Stimulated activated CD8-positive, alpha-beta memory T cell treated with anti-CD3 and anti-CD28 coated beads, Interleukin-12 subunit alpha, Interleukin-12 subunit beta, amount 100 ng/mL, for 1 hour (primary cell): ENCODE data around the gene LTF.

Source experiments
- DNase-seq: peaks from one replicate; pipeline ENCODE4 v3.0.0-alpha.2; 2020; ENCODE audit warnings: low read depth

Gene LTF

DNA sequence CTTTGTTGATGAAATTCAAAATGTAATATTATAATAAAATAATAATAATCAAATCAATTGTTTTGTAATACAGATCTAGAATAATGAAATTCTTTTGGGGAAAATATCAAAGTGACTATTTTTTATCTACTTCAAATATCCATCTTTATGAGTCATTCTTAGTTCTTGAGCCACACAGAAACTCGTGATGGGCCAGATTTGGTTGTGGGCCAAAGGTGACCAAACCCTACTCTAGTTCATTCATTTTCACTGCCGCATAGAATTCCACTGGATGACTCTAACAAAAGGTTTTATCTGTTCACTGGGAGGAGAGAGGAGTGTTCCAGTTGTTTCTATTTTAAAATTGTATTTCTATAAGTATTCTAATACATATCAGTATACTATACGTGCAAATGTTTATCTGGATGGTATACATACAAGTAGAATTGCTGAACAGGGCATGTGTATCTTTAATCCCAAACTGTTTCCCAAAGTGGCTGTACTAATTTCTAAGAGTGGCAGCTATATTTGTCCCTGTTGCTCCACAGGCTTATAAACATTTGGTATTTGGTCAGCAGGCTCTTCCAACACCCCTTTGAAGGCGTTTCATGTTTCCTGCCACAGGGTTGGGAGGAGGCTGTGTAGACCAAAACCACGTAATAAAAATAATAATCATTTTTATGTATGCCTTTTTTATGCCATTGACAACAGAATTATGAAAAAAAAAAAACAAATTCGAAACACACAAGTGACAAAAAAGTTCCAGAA lies 25.8 kb upstream of the LTF start:
- DNase-seq: no peak

DNA sequence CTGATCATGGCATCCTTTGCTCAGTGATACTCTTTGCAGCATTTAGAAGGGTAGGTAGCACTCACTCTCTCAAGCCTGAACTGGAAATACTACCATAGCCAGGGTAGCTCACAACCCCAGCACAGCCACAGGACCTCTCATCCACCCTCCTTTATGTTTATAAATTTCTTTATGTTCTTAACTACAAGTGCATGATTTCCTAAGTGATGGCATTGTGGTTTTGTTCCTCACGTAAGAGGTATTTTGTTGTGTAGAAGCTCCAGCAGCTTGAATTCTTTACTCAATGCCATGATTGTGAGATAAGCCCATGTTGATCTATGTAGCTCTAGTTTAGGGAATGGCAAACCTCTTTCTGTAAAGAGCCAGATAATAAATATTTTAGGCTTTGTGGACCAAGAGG lies 25.2 kb upstream of the LTF start:
- DNase-seq: no peak

DNA sequence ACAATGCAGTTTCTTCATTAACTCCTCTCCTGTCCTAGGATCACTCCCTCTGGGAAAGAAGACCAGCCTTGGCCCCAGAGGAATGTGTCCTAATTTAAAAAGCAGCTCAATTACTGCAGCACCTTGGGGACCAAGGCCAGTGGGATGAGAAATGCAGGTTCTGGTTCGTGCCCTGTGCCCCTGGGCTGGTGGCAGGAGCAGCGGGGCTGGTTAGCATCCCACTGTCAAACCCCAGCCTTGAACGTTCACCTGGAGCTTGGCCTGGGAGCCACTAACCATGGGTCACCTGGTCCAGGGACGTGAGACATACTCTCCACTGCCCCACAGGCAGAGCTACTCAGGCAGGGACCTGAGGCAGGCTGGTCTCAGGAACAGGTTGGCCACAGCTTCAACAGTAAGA lies 24.7 kb upstream of the LTF start:
- no peak for DNase-seq

DNA sequence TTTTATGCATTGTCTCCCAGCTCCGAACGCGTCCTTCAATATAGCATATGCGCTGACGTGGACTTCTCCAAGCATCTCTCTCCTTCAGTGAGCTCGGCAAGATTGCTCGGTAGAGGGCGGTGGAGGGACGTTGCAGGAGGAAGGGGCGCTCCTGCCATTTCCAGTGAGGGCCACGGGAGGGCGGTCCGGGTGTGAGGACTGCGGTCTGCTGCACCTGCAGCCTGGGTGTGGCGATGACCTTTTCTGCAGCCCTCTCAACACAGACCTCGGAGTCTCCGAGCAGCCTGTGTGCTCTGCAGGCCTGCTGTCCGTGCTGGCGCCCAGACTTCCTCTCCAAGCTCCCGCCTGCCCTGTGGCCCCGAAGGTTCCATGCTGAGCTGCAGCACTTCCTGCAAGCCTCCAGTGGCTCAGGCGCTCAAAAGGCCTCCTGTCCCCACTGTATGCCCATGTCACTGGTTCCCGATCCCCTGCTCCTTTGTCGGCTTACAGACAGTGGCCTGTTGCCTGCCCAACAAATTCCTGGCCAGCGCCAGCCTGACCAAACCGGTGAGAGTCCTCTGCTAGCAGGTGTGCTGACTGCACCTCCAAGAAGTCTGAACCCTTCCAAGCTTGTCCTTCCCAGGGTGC lies 24.1 kb upstream of the LTF start:
- DNase-seq: peak; percentile 88

DNA sequence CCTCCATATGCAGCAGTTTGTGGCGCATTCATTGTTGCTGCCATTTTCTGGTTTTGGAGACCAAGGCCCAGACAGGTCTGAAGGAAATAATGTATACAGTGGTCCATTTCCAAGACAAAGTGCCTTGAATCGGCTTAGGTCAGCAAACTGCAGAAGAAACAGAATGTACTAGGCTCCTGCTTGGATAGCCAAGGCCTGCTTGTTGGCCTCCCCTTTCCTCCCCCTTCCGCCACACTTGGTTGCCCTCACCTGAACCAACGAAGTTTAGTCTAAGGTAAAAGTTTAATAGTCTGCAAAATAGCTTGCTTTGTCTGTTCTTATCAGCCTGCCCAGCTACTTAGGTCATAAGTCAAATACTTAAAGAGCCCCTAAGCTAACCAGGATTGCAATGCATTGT lies 21.1 kb upstream of the LTF start:
- no peak for DNase-seq

DNA sequence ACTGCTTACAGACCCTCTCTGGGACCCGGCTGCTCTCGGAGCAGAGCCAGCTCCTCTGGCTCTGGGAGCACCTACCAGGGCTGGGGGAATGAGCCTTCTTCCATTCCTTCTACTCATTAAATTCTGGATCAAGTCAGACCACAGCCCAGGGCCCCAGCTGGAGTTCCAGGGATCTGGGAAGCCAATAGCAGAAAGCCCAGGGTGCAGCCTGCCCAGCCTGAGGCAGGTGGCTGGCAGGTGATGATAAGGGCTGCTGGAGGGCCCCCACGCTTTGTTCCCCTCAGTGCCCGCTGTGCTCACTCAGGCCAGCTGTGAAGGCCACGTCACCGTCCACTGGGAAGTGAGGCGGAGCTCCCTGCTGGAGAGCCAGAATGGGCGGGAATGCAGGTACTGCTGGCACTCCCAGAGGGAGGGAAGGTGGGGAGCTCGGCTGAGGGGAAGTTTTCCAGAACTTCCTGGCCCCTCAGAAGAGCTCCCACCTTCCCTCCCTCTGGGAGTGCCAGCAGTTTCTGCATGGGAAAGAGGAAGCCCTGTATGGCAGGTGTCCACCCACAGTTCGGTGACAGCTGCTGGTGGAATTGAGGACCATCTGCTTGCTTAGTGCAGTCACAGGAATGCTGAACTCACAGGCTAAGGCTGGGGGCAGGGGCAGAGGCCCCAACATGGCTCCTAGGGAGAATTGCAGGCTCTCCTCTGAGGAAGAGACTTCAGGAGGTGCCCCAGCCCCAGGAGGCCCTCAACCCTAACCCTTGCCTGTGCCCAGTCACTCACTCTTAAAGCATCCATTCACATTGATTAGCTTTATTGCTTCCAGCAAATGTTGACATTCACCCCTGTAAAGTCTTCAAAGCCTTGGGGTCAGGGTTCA lies 20.4 kb upstream of the LTF start:
- DNase-seq: no peak

DNA sequence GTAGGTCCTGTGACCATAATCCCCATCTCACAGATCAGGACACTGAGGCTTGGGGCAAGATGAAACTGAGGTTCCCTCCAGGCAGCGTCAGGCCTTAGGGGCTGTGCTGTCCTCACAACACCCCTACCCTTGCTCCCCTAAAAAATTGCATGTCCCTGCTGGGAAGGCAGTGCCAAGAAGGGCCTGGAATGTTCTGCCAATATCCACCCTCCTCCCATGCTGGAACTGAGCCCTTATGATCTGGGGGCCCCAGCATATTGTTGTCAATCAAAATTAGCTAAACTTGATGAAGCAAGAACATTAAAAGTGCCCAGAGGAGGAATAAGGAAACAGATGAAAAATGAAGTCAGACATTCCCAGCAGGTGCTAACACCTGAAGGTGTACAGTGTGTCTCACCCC lies 19.7 kb upstream of the LTF start:
- DNase-seq: no peak

DNA sequence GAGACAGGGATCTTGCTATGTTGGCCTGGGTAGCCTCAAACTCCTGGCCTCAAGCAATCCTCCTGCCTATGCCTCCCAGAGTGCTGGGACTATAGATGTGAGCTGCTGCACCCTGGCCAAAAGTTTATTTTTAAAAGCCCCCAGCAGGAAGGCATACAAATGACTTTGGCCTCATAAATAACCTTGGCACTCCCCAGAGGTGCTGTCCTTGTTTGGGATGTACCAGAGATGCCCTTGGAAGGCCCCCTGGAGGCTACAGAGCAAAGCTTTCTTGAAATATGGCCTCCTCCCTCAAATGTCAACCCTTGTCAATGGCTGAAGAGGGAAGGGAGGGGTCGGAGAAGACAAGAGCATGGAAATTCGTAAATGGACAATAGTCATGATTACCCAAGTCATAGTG lies 19.1 kb upstream of the LTF start:
- DNase-seq: no peak

DNA sequence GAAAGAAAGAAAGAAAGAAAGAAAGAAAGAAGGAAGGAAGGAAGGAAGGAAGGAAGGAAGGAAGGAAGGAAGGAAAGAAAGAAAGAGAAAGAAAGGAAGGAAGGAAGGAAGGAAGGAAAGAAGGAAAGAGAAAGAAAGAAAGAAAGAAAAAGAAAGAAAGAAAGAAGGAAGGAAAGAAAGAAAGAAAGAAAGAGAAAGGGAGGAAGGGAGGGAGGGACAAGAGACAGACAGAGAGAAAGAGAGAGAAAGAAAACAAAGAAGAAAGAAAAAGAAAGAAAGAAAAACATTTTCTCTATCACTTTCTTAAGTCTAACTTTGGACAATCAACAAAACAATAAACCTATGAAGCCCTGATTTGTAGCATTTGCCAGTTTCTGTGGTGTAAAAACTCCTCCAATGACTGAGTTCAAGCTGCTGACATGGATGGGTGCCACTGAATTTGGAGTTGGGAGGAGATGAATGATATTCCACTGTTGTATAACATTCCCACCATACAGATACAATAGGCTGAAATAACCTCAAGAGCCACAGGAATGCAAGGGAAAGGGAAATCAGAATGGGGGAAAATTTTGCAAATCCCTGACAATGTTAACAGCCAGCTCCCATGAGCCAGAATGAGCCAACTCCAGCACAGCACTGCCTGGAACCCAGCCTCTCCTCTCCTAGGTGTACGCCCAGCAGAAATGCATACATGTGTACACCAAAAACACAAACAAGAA lies 18.1 kb upstream of the LTF start:
- DNase-seq: no peak

DNA sequence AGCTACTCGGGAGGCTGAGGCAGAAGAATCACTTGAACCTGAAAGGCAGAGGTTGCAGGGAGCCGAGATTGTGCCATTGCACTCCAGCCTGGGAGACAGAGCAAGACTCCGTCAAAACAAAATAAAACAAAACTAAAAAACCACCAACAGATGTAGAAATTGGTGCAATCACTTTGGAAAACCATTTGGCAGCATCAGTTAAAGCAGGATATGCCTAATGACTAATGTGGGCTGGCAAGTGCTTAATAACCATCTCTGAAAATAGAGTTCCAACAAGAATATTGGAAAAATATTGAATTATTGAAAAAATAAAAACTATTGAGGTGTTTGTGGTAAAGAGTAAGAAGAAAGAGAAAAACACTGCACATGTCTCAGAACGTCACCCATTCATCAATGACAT lies 16.9 kb upstream of the LTF start:
- DNase-seq: no peak

DNA sequence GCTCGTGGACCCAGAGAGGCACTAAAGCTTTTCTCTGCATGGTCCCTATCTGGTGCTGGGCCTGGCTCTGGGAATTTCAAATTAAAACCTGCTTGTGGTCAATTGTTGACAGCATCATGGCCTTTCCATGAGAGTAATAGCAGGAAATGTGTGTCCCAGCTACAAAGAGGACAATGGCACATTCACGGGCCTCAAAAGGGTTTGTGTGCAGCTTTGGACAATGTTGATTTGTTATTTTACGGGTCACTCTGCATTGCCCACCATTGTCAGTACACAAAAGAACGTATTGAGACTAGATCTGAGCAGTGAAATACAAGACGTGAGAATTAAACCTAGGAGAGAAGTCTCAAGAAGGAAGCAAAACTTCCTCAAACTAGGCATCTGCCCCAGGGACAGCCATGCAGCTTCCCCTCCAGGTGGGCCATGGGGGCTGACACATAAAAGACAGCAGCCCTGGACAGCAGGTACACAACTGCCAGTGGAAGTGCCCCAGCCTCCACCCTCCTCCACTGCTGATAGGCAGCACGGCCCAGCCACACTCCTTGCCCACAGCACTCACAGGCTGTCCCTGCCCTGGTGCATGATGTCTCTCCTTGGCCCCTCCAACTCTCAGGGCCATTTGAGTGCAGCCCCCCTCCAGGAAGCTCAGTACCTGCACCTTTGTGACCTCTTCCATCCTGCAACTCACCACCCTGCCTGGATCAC lies 15.9 kb upstream of the LTF start:
- no peak for DNase-seq

DNA sequence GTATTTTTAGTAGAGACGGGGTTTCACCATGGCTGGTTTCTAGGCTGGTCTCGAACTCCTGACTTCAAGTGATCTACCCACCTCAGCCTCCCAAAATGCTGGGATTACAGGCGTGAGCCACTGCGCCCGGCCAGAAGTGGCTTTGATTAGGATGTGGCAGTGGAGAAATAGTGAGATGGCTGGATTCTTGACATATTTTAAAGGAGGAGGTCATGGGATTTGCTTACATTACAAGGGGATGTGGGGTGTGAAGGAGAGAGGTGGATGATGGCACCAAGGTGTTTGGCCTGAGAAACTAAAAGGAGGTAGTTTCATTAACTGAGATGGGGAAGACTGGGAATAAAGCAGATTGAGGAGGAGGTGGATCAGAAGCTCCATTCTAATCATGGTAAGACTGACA lies 15.0 kb upstream of the LTF start:
- DNase-seq: no peak

DNA sequence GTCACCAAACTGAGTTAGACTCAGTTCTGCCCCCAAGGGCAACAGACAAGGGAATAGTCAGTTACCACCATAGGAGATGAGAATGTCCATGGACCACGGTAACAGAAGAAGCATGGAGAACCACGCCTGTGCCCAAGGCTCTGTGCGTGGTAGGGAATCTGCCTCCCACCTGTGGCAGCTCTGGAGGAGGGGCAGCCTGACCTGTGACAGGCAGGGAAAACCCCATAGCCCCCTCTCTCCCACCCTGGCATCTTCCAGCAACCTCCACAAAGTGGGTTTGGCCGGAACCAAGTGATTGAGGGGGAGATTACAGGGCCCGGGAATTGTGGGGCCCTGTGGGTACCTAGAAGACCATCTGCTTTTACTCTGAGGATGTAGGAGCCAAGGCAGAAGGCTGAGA lies 14.3 kb upstream of the LTF start:
- no peak for DNase-seq

DNA sequence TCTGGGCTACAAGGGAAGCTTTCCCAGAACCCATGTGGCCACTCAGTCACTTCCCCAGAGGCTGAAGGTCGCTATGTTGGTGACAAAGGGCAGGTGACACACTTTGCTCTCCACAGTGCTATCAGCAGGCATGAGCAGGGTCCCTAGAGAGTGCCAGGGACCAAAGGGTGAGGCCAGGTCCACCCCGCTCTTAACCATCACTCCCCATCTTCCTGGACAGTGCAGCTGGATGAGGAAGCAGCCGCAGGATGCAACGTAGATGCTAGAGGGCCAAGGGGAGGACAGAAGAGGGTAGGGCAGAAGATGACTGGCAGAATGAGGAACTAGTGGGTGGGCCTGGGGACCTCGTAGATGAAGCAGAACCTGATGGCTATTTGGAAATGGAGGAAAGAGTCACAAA lies 13.6 kb upstream of the LTF start:
- DNase-seq: no peak

DNA sequence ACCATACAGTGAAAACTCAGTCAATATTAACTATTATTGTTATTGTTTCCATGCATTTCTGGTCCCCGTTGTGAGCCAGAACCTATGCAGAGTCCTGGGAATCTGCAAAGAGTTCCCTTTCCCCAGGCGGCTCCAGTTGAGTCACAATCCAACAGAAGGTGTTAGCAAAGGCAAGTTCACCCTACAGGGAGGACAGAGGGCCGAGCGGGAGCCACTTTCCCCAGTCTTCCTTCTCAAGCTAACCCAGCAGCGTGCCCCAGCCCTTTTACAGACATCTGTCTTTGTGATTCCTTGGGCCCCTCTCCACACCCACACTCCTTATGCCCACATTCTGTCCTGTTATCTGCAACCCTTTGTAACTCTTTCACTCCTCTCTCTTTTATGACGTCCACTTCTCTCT lies 13.1 kb upstream of the LTF start:
- DNase-seq: no peak

DNA sequence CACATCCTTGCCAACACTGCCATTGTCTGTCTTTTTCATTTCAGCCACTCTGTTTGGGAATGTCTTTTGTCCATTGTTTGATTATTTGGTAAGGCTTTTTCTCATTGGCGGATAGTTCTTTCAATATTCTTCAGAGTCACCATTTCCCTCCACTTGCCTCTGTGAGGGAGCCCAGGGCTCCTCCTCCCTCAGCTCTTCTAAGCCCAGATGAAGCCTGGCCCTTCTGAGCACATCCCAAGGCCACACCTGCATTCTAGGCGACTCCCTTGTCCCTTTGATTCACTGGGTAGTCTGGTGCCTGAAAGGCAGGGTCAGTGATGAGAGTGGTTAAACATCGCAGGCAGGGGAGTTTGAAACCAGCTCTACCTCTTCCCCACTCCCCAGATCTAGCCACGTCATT lies 12.4 kb upstream of the LTF start:
- no peak for DNase-seq

DNA sequence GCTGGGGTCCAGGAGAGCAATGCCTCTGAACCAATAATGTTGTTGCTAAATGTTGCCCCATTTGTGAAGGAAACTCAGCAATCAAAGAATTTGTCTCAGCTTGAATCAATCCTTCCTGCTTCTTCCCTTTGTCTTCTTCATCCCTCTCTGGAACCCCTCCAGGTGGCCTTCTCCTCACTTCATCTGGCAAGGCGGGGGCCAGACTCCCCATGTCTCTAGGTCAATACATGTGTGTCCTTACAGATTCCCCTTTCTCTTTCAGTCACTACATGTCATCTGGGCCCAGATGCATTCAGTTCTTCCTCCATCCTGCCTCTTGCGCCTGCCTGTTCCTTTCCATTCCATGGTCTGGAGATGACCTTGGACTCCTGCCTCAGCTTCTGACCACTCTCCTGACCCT lies 8.0 kb upstream of the LTF start:
- DNase-seq: no peak

DNA sequence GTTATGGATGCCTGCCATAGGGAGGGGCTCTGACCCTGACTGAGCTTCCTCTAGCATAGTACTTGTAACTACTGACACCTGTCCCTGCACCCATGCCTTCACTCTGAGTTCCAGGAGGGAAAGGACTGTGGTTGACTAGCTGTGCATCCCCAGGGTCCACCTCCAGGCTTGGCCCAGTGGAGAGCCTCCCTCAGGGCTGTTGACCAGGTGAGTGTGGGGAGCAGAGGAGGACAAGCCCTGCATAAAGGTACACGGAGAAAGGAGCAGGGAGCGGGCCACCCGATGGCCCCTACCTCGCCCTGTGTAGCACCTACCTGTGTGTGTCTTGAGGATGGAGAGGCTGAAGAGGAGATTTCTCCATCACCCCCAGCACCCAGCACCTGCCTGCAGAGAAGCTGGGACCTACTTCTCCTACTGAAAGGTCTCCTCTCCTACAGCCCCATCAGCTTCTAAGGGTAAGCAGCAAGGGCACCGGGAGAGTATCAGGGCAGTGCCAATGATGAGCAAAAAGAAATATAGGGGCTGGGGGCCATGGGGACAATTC lies 6.7 kb upstream of the LTF start:
- DNase-seq: no peak

DNA sequence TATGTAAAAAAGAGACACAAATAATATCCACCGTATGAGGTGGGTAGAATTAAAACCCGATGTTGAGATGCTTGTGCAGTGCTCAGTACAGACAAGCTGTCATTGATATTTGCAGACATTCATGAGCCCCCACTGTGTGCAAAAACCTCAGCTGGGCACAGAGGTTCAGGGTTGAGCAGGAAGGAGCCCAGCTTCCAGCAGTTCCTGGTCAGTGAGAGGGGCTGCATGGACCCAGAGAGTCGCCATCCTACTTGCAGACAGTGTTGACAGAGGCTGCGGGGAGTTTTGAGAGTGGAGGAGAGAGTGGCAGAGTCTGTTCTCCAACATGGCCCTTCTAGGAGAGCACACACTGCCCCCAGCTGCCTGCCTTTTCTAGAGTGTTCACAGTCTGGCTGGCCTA lies 6.1 kb upstream of the LTF start:
- no peak for DNase-seq

DNA sequence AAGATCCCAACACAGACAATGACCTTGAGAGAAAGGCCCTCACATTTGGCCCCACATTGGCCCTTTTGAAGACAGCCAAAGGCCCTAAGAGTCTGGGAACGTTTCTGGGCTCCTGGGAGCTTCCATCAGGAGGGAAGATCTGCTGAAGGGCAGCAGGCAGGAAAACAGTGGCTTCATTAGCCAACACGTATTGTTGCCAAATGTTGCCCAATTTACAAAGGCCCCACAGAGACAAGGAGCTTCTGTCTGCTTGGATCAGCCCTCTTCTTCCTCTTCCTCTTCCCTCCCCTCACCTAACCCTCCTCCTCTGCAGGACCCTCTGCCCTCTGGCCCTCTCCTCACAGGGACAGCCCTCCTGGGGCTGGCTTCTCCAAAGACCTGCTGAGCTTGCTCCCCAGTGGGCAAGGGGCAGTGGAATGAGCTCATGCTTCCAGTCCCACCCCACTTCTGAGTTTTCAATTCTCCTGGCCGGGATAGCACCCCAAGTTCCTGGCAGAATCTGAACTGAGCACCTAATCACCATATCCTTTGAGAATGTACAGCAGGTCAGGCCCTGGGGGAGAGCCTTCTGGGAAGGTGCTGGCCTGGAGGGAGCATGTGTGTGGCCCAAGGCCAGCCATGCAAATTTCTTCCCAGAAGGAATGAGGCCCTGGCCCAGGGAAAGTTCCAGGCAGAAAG lies 5.1 kb upstream of the LTF start:
- DNase-seq: no peak
